Thoracic aorta (tissue), 2 donors: ENCODE data around the gene EDC4. TPM values are rescaled to one million over a fixed set of nuclear protein-coding genes. Genes with fewer than 3 reads are reported as not detected.

Source experiments
- ATAC-seq: fragments of 150-250 bp; one replicate; pipeline ENCODE4 v1.8.0; 2017; ENCODE audit warnings: low read depth; ENCODE audit not compliant: insufficient number of reproducible peaks, low FRiP score
- DNase-seq: peaks from one replicate; pipeline ENCODE4 v3.0.0-alpha.2; 2020; ENCODE audit warnings: low spot score
- H3K27ac ChIP-seq, 2 donors: fragments of 200-600 bp; sonication (generic); 1 replicate in 1 of 2; 2 replicates in 1 of 2; pipeline ENCODE4 v1.5.1; 2016; ENCODE audit warnings: mild to moderate bottlenecking in 2 of 2, moderate library complexity in 2 of 2
- H3K27me3 ChIP-seq: fragments of 200-600 bp; sonication (generic); replicated peaks from 2 replicates; pipeline ENCODE4 v1.6.0; 2016; ENCODE audit warnings: mild to moderate bottlenecking; ENCODE audit not compliant: insufficient read depth
- H3K36me3 ChIP-seq: fragments of 200-600 bp; sonication (generic); one replicate; pipeline ENCODE4 v1.5.1; 2016
- H3K4me1 ChIP-seq, 2 donors: fragments of 200-600 bp; sonication (generic); 1 replicate in 1 of 2; 2 replicates in 1 of 2; pipeline versions ENCODE4 v1.5.1 to v1.6.0; 2016; ENCODE audit warnings: low read depth in 2 of 2, mild to moderate bottlenecking in 1 of 2; ENCODE audit not compliant: control insufficient read depth in 1 of 2
- H3K4me3 ChIP-seq: fragments of 200-600 bp; sonication (generic); 2 replicates; pipeline ENCODE4 v1.5.1; 2016; ENCODE audit warnings: mild to moderate bottlenecking
- H3K9me3 ChIP-seq: fragments of 200-600 bp; sonication (generic); 2 replicates; pipeline ENCODE4 v1.5.1; 2016
- total RNA-seq, 2 donors: library from RNA; depleted of rRNA; stranded (reverse); fragments of >200 nt; gene quantifications; one replicate each; pipeline versions ENCODE4 v1.1.0 to v1.2.3, GENCODE V29; 2016
- TF ChIP-seq, protein P1 (sequence below): fragments of 200-600 bp; sonication (generic); IDR thresholded peaks from one replicate; pipeline ENCODE4 v1.5.1; 2019; ENCODE audit warnings: antibody characterized with exemption

Gene EDC4
- total RNA-seq, 2 donors from 2014 or later, result 57.4 to 61.0 TPM

DNA sequence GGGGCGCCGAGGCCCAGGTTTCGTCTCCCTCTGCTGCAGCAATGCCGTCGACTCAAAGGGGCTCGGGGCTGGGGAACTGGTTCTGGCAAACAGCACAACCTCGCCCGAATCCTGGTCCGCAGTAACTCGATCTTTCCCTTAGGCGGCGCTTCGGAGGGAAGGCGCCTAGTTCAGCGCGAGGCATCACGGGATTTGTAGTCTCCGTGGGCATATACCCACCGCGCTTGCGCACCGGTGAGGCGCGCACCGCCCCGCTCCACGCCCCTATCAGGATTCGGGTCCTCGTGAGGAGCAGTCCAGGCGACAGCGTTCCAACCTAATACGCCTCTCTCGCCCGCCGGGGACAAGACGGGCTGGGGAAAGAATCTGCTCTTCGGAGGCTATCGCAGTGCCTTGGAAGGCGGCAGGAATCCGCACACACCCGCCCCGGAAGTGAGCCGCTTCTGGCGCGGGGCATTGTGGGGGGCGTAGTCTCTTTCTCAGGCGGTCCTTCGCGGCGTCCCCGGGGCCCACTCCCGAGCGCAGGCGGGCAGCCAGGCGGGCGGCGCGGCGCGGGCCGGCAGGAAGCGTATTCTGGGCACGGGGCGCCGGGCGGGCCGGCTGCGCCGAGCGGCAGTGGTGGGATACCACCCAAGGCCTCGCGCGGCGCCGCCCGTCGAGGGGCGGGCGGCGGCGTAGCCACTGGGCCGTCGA lies 30.9 kb upstream of the EDC4 start, which contains the start of gene THAP11:
Gene THAP11 (plus strand): TSS at position 505 of the 693 bp plus-strand sequence. CDS start 235 bp downstream, outside the sequence.
- Histone ChIP-seq H3K36me3 (no peaks in the 10 kb centered on the region), H3K27me3 (no peaks in the 10 kb centered on the region), H3K27ac (peak within 1 kb of the TSS; percentile 97 to 99), H3K4me3 (peak within 1 kb of the TSS; percentile 90), H3K9me3 (no peaks in the 10 kb centered on the region), H3K4me1 (peaks cover 31 to 34% of the 10 kb centered on the region in 2 donors)
- peak; percentile 90 for ATAC-seq
- peak; percentile 81 for DNase-seq
- TF ChIP-seq, protein P1, sequence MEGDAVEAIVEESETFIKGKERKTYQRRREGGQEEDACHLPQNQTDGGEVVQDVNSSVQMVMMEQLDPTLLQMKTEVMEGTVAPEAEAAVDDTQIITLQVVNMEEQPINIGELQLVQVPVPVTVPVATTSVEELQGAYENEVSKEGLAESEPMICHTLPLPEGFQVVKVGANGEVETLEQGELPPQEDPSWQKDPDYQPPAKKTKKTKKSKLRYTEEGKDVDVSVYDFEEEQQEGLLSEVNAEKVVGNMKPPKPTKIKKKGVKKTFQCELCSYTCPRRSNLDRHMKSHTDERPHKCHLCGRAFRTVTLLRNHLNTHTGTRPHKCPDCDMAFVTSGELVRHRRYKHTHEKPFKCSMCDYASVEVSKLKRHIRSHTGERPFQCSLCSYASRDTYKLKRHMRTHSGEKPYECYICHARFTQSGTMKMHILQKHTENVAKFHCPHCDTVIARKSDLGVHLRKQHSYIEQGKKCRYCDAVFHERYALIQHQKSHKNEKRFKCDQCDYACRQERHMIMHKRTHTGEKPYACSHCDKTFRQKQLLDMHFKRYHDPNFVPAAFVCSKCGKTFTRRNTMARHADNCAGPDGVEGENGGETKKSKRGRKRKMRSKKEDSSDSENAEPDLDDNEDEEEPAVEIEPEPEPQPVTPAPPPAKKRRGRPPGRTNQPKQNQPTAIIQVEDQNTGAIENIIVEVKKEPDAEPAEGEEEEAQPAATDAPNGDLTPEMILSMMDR, result peak; percentile 87

DNA sequence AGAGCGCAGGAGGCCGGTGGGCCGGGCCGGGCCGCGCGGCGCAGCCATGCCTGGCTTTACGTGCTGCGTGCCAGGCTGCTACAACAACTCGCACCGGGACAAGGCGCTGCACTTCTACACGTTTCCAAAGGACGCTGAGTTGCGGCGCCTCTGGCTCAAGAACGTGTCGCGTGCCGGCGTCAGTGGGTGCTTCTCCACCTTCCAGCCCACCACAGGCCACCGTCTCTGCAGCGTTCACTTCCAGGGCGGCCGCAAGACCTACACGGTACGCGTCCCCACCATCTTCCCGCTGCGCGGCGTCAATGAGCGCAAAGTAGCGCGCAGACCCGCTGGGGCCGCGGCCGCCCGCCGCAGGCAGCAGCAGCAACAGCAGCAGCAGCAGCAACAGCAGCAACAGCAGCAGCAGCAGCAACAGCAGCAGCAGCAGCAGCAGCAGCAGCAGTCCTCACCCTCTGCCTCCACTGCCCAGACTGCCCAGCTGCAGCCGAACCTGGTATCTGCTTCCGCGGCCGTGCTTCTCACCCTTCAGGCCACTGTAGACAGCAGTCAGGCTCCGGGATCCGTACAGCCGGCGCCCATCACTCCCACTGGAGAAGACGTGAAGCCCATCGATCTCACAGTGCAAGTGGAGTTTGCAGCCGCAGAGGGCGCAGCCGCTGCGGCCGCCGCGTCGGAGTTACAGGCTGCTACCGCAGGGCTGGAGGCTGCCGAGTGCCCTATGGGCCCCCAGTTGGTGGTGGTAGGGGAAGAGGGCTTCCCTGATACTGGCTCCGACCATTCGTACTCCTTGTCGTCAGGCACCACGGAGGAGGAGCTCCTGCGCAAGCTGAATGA lies 30.1 kb upstream of the EDC4 start:
- Histone ChIP-seq H3K27me3 (no peaks in the 10 kb centered on the region), H3K36me3 (no peaks in the 10 kb centered on the region)

DNA sequence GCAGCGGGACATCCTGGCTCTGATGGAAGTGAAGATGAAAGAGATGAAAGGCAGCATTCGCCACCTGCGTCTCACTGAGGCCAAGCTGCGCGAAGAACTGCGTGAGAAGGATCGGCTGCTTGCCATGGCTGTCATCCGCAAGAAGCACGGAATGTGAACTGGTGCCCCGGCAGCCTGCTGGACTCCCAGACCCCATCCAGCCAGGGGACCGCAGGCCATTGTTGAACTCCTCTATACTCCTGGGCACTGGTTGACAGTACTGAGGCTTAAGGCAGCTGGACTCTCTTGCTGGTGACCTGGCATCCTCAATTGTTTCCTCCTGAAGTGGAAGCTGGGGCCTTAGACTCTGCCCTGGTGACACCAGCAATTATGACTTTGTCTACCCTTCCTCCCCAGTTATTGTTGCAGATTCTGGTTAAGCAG lies 29.5 kb upstream of the EDC4 start:
- H3K4me1 ChIP-seq, result peaks cover 38 to 43% of the 10 kb centered on the region in 2 donors
- H3K36me3 ChIP-seq, result no peaks in the 10 kb centered on the region
- H3K27ac ChIP-seq, result peak overlapping the region; percentile 97 to 99
- H3K9me3 ChIP-seq, result no peaks in the 10 kb centered on the region
- H3K27me3 ChIP-seq, result no peaks in the 10 kb centered on the region
- DNase-seq (no peak), ATAC-seq (no peak)
- peak overlapping the region; percentile 90 for H3K4me3 ChIP-seq
- TF ChIP-seq, protein P1, result no peak

More for the DNA sequence above, 30.1 kb upstream of the EDC4 start:
- DNase-seq, result no peak
- H3K4me1 ChIP-seq, result peaks cover 32 to 37% of the 10 kb centered on the region in 2 donors
- TF ChIP-seq, protein P1, result peak; percentile 43
- H3K9me3 ChIP-seq, result no peaks in the 10 kb centered on the region
- H3K27ac ChIP-seq, result peak overlapping the region; percentile 97 to 99
- ATAC-seq, result peak; percentile 11
- H3K4me3 ChIP-seq, result peak overlapping the region; percentile 90

DNA sequence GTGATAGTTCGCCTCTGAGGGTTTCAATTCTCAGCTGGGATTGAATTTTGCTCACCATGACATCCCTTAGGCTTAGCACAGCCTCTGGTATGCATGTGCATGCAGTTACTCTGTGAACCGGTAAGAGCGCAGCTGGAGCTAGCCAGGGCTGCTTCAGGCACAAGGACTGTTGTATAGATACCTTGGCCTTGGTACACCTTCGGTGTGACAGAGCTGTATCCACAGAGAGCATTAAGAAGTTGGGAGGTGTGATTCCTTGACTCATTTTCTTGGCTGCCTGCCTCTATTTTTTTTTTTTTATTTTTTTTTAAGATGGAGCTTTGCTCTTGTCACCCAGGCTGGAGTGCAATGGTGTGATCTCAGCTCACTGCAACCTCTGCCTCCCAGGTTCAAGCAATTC lies 28.4 kb upstream of the EDC4 start:
- peak overlapping the region; percentile 97 to 99 for H3K27ac ChIP-seq
- no peaks in the 10 kb centered on the region for H3K9me3 ChIP-seq
- peak overlapping the region; percentile 90 for H3K4me3 ChIP-seq
- DNase-seq (no peak), ATAC-seq (no peak)
- no peaks in the 10 kb centered on the region for H3K27me3 ChIP-seq
- peaks cover 43 to 52% of the 10 kb centered on the region in 2 donors for H3K4me1 ChIP-seq
- TF ChIP-seq, protein P1, result no peak
- no peaks in the 10 kb centered on the region for H3K36me3 ChIP-seq
